Measurements from ENCODE around the gene DGAT2L6.

Gene DGAT2L6

GRCh38 chrX:70176938-70177533 is at the start of gene DGAT2L6:
Gene DGAT2L6 (plus strand): TSS chrX:70177483. CDS start chrX:70177583, 100 bp downstream.
- no peak for DNase-seq (ENCODE audit: low read depth in 2 of 2)

DNA sequence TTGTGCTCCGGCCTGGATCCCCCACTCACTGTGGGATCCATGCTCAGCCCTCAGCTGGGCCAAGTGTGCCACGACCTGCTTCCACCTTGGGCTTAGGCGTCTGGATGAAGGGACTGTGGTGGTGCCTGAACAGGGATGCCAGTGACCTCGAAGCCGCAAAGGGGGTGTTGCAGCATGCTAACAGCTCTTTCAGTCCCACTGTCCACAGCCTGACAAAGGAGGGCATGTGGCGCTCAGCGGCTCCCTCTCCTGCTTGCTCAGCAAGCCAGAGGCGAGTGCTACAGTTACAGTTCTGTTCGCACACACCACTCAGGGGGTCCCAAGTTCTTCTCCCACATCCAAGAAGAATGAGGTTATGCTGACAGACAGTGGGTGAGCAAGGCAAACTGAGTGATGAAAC is 49.2 kb upstream of the DGAT2L6 start:
- no peak for DNase-seq (ENCODE audit: low read depth in 2 of 2)

DNA sequence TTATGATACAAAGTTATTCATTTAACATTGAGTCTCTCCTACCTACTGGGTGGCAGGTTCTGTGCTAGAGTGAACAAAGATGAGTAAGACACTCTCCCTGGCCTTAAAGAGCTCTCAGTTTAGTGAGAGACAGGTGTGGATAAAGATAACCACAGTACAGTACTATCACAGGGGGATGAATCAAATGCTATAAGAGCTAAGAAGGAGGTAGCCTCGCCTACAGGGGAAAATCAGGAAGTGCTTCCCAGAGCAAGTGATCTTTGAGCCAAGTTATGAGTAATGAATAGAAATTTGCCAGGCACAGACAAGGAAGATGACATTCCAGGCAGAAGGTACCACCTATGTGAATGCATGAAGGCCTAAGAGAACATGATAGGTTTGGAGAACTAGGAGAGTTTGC is 47.5 kb upstream of the DGAT2L6 start:
- no peak for DNase-seq (ENCODE audit: low read depth in 2 of 2)

GRCh38 chrX:70132224-70132623 is 45.1 kb upstream of the DGAT2L6 start:
- DNase-seq (ENCODE audit: low read depth in 2 of 2) = no peak

DNA sequence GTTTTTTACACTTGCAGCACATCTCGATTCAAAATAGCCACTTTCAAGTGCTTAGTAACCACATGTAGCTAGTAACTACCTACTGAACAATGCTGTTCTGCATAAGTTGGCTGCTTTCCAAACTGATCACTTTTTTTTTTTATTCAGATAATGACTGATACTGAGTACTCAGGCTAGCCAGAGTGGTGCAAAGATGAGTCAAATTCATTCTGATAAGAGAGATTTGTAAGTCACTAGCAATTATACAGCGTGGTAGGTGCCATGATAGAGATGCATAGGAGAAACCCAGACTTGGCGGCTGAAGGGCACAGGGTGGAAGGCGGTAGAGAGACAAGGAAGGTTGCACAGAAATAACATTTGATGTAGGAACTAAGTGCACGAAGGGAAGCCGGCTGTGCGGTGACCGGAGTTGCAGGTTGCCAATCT is 44.4 kb upstream of the DGAT2L6 start:
- DNase-seq (ENCODE audit: low read depth in 2 of 2) = no peak

- peak; percentile 47 to 51 for DNase-seq (ENCODE audit: low read depth in 2 of 2)
Measured at GRCh38 chrX:70133303-70134115, 43.8 kb upstream of the DGAT2L6 start, which contains the start of gene IGBP1. Gene IGBP1 (plus strand): TSS chrX:70133447. CDS start chrX:70133948, 501 bp downstream.

DNA sequence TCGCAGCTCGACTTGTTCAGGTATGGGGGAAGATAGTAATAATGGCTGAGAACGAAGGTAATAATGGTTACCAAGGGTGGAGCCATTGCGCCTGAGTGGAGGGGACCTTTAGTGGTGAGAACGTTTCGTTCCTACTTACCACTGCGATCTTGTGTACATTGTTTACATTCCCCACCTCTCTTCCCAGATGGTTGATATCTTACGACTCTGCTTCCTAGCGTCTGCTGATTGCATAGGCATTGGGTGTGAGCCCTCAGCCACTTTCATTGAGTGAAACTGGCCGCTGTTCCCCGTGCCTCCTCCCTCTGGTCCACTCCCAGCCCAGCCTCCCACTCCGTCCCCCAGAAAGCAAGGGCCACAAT is 43.2 kb upstream of the DGAT2L6 start:
- DNase-seq (ENCODE audit: low read depth in 2 of 2) = no peak

DNA sequence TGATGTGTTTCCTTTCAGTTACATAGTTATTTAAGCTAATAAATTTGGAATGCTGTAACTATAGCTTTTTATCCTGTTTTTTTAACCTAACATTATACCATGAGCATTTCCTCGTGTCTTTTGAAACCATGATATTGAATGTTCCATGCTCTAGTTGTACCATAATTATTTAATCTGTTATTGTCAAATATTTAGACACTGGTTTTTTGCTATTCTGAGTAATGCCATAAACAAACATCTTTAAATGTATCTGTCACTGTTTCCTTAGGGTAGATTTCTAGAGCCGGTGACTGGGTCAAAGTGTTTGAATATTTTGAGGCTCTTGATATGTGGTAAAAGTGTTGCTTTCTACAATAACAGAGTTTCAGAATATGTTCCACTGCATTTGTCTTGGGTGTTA is 38.7 kb upstream of the DGAT2L6 start:
- DNase-seq (ENCODE audit: low read depth in 2 of 2) = no peak

DNA sequence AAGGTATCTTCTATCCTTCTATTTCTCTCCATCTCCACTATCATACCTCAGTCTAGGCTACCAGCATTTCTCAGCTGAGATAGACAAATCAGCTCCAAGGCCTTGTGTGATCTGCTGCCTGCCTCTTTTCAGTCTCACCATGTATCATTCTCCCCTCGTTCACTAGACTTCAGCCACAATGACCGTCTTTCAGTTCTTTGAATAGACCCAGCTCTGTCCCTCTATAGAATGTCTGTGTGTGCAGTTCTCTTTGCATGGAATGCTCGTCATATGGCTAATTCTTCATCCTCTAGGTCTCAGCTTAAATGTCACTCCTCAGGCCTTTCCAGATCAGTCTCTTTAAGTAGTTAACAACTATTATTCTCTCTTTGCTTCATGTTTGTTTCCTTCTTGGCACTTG is 37.5 kb upstream of the DGAT2L6 start:
- no peak for DNase-seq (ENCODE audit: low read depth in 2 of 2)

GRCh38 chrX:70141373-70141772 is 35.9 kb upstream of the DGAT2L6 start:
- DNase-seq (ENCODE audit: low read depth in 2 of 2) = no peak

DNA sequence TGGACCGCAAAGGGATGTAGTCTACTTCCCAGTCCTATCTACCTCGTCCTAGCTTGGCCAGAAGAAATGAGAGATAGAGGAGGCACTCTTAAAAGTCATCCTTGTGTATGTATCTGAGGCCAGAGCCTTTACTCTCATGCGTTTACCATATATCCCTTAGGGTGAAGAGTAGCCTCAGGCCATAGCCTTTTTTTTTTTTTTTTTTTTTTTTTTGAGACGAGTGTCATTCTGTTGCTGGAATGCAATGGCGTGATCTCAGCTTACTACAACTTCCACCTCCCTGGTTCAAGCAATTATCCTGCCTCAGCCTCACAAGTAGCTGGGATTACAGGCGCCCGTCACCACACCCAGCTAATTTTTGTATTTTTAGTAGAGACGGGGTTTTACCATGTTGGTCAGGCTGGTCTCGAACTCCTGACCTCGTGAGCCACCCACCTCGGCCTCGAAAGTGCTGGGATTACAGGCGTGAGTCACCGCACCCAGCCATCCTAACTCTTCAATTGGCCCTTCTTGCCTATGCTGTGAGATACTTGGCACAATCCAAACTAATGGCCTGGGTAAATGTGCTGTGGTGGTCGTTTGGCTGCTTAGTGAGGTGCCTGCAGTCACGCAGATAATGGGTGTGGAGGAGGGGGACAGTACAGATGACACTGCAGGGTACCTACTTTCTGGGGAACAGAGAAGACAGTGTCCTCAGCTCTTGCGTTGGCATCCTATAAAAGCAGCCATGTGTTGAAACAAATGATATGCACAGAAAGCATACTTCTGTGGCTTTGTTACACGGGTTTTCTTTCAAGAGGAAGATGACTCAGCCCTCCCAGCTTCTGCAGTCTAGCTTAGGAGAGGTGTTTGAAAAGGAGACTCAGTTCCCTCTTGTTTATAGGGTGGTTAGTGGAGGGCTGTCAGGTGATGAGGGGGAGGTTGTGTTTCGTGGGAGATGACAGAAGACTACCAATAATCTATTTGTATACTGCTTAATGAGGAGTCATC is 10.4 kb upstream of the DGAT2L6 start:
- DNase-seq (ENCODE audit: low read depth in 2 of 2) = no peak

- DNase-seq (ENCODE audit: low read depth in 2 of 2) = no peak
Measured at GRCh38 chrX:70168238-70169188, 8.8 kb upstream of the DGAT2L6 start.

DNA sequence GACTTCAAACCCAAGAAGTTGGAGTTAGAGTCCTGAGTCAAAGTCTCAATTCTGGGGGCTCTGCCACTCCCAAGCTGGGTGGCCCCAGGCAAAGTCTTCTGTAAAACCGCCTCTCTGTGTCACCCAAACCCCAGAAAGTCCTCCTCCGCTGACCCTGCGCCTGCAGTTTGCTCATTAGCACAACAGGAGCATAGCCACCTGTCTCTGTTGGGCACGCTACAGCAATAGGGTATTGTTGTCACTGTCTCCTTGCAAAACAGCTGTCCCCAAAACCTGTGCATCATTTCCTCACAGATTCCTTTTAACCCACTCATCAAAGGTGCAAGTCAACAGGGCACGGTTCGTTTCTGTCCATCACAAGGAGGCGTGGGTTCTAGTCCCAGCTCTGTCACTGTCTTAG is 8.0 kb upstream of the DGAT2L6 start:
- DNase-seq (ENCODE audit: low read depth in 2 of 2) = no peak

GRCh38 chrX:70171624-70172023 is 5.7 kb upstream of the DGAT2L6 start:
- no peak for DNase-seq (ENCODE audit: low read depth in 2 of 2)

DNA sequence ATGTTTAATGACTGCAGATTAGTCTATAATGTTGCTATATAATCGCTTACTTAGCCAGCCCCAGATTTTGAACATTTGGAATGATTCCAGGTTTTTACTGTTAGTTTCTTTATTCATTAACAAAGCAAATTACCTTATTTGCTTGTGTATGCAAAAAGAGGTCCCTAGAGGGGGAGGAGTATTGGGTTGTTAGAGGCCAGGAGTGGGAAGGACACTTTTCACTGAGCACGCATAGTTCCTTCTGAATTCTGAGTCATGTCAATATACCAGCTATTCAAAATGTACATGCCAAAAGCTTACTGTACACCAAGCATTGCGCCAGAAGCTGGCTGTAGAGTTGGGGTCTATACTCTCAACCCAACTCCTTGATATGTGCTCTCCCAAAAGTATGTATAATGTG is 5.1 kb upstream of the DGAT2L6 start:
- no peak for DNase-seq (ENCODE audit: low read depth in 2 of 2)

DNA sequence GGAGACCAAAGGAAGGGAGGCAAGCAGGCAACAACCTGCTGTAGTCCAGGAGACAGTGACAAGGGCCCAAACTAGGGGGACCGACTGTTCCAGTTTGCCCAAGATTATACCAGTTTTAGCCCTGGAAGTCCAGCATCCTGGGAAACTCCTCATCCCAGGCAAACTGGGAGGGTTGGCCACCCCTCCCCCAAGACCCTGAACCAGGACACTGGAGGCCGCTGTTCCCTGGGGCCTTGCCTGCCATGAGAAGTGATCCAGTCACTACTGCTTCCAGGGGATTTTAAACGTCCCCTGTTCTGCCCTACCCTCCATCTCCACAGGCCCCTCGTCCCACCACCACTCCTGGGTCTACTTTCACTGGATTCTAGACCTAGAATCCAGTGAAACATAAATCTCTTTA is 4.3 kb upstream of the DGAT2L6 start:
- no peak for DNase-seq (ENCODE audit: low read depth in 2 of 2)

DNA sequence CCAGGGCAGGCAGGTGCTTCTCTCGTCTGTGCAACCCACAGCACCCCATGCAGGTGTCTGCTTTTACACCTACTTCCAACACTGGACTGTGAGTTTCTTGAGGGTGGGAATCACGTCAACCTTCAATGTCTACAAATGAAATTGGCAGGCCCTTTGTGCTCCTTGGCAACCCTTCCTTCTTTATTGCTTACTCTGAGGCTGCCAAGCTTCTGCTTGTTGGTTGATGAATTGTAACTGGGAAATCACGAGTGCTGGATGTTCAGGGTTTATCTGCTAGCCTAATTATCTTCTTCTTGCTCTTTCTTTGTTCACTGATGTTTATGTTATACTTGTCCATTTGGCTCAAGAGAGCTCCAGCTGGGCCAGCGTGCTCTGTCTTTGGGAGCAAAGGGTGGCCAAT is 2.5 kb upstream of the DGAT2L6 start:
- no peak for DNase-seq (ENCODE audit: low read depth in 2 of 2)

GRCh38 chrX:70175338-70175737 is 1.9 kb upstream of the DGAT2L6 start:
- no peak for DNase-seq (ENCODE audit: low read depth in 2 of 2)

GRCh38 chrX:70183091-70183490 is 5.8 kb downstream of the DGAT2L6 start:
- DNase-seq (ENCODE audit: low read depth in 2 of 2) = no peak

DNA sequence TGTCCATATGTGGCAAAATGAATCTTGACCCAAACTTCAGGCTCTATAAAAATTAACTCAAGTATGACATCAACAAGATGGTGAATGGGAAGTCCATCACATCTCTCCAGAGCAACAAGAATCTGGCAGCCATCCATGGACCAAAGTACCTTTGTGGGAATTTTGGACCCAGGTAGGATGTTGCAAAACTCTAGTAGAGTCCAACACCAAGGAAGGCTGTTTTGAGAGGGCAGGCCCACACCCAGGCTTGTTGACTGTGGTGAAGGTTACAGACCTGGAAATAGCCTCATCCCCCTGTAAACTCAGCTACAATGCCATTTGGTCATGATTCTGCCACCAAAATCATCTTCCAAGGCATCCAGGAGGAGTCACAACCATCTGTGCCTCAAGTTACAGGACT is 12.9 kb downstream of the DGAT2L6 start:
- DNase-seq (ENCODE audit: low read depth in 2 of 2) = no peak

Measured in stimulated activated CD8-positive, alpha-beta memory T cell treated with anti-CD3 and anti-CD28 coated beads, Interleukin-2, amount 100 ng/mL, for 1 hour (primary cell).